Measurements from ENCODE around the gene RFT1.

RFT1 gene

GRCh38 chr3:53085476-53085875, 44.8 kb downstream of the RFT1 start:
- DNase-seq (ENCODE audit: low read depth): no peak

GRCh38 chr3:53084310-53085001, 45.8 kb downstream of the RFT1 start:
- DNase-seq (ENCODE audit: low read depth): no peak

GRCh38 chr3:53083949-53084309, 46.3 kb downstream of the RFT1 start:
- no peak for DNase-seq (ENCODE audit: low read depth)

GRCh38 chr3:53083521-53083920, 46.7 kb downstream of the RFT1 start:
- no peak for DNase-seq (ENCODE audit: low read depth)

- no peak for DNase-seq (ENCODE audit: low read depth)
Observed at GRCh38 chr3:53082736-53083135, 47.5 kb downstream of the RFT1 start.

- DNase-seq (ENCODE audit: low read depth): no peak
Observed at GRCh38 chr3:53081318-53081717, 48.9 kb downstream of the RFT1 start.

GRCh38 chr3:53080612-53081205, 49.5 kb downstream of the RFT1 start:
- DNase-seq (ENCODE audit: low read depth): no peak

GRCh38 chr3:53079791-53080555, 50.3 kb downstream of the RFT1 start:
- no peak for DNase-seq (ENCODE audit: low read depth)

GRCh38 chr3:53079147-53079546, 51.1 kb downstream of the RFT1 start:
- DNase-seq (ENCODE audit: low read depth): no peak

GRCh38 chr3:53078656-53079055, 51.6 kb downstream of the RFT1 start:
- no peak for DNase-seq (ENCODE audit: low read depth)

GRCh38 chr3:53077476-53078220, 52.6 kb downstream of the RFT1 start:
- no peak for DNase-seq (ENCODE audit: low read depth)

- DNase-seq (ENCODE audit: low read depth): no peak
Observed at GRCh38 chr3:53075743-53076140, 54.5 kb downstream of the RFT1 start.

- DNase-seq (ENCODE audit: low read depth): no peak
Observed at GRCh38 chr3:53074761-53075742, 55.2 kb downstream of the RFT1 start.

- no peak for DNase-seq (ENCODE audit: low read depth)
Observed at GRCh38 chr3:53074366-53074696, 55.9 kb downstream of the RFT1 start.

GRCh38 chr3:53073553-53074365, 56.5 kb downstream of the RFT1 start:
- no peak for DNase-seq (ENCODE audit: low read depth)

GRCh38 chr3:53072653-53073552, 57.3 kb downstream of the RFT1 start:
- peak; percentile 68 for DNase-seq (ENCODE audit: low read depth)

GRCh38 chr3:53071882-53072431, 58.3 kb downstream of the RFT1 start:
- no peak for DNase-seq (ENCODE audit: low read depth)

- no peak for DNase-seq (ENCODE audit: low read depth)
Observed at GRCh38 chr3:53069422-53070068, 60.7 kb downstream of the RFT1 start.

- no peak for DNase-seq (ENCODE audit: low read depth)
Observed at GRCh38 chr3:53068176-53068575, 62.1 kb downstream of the RFT1 start.

All from T-helper 22 cell (primary cell).